Tibial artery (tissue), 4 donors: ENCODE data around the gene CHMP2A.
A peak's percentile ranks its signal among the peaks of the same experiment; 100 is the strongest.

Experiments
- DNase-seq, 2 donors: peaks; one replicate each; pipeline ENCODE4 v3.0.0-alpha.2; 2019
- H3K27ac ChIP-seq, 2 donors: fragments of 200-600 bp; sonication (generic) in 1 of 2; 1 replicate in 1 of 2; 2 replicates in 1 of 2; pipeline ENCODE4 v1.5.1; 2018 to 2019; ENCODE audit warnings: mild to moderate bottlenecking in 1 of 2
- H3K27me3 ChIP-seq, 2 donors: fragments of 200-600 bp; sonication (generic) in 1 of 2; one replicate each; pipeline versions ENCODE4 v1.5.1 to v1.6.0; 2016 to 2019
- H3K36me3 ChIP-seq, 3 donors: fragments of 200-600 bp; sonication (generic) in 2 of 3; one replicate each; pipeline ENCODE4 v1.5.1; 2016 to 2019; ENCODE audit warnings: mild to moderate bottlenecking in 2 of 3
- H3K4me1 ChIP-seq, 4 donors: fragments of 200-600 bp; sonication (generic) in 2 of 4; 1 replicate in 3 of 4; 2 replicates in 1 of 4; pipeline ENCODE4 v1.5.1; 2016 to 2019
- H3K4me3 ChIP-seq, 2 donors: fragments of 200-600 bp; sonication (generic) in 1 of 2; 1 replicate in 1 of 2; 2 replicates in 1 of 2; pipeline ENCODE4 v1.5.1; 2018 to 2019; ENCODE audit warnings: mild to moderate bottlenecking in 2 of 2
- H3K9me3 ChIP-seq, 3 donors: fragments of 200-600 bp; sonication (generic) in 1 of 3; one replicate each; pipeline ENCODE4 v1.5.1; 2016 to 2019
- CTCF ChIP-seq, 2 experiments: fragments of 200-600 bp in 1 of 2; fragments of 450-650 bp in 1 of 2; IDR thresholded peaks; one replicate each; pipeline ENCODE4 v1.5.1; 2017 to 2019; ENCODE audit warnings: antibody characterized with exemption in 2 of 2, mild to moderate bottlenecking in 1 of 2, moderate library complexity in 1 of 2
- intact Hi-C: fragments of 100-400 bp; cut with DNase I; formaldehyde crosslinking; loops from one replicate; pipeline ENCODE4 v1.15.0; 2023; ENCODE audit warnings: low total_unique reads

The CHMP2A gene

DNA sequence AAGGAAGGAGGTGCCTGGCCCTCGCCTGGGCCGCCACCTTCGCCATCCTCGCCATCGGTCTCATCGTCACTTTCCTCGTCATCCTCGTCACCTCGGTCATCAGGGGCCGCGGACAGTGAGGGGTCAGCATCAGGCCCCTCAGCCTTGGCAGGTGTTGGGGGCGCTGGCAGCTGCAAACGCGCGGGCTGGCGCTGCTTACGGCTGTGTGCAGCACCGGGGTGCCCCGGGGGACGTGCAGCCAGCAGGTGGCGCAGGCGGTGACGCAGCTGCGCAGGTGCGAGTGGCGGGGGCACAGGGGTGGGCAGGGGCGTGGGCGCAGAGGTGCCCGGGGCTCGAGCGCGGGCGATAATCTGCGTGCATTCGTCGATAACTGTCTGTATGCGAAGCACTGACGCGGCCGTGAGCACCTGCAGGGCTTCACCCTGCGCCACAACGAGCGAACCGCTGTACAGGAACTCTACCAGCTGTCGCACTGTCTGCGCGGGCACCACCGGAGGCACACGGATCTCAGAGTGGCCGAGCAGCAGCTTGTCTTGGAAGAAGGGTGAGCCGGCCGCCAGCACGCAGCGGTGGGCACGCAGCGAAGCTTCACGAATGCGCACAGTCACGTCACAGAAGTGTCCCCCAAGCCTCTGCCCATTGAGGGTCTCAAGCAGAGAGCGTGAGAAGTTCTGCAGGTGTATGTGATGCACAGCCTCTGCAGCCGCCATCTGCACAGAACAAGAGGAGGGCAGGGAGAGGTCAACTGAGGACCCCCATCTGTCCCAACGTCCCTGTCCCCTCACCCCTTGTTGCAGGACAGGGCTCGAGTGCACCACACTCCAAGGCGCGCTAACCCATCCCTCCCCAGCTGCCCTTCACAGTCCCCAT is 37.7 kb downstream of the CHMP2A start:
- H3K27me3 ChIP-seq, result no peaks in the 10 kb centered on the region
- intact Hi-C loops, result loop anchor here (5.0 kb wide), 1 partner anchor 40 kb away; the partner anchor contains the start of gene ZNF446
- no peak for DNase-seq
- peaks cover 16 to 64% (median 45%) of the 10 kb centered on the region in 4 donors for H3K4me1 ChIP-seq
- H3K36me3 ChIP-seq, result peaks cover 15 to 25% (median 17%) of the 10 kb centered on the region in 3 donors
- no peak for TF ChIP-seq CTCF (IDR thresholded peaks at IDR 0.05)
- H3K27ac ChIP-seq, result no peak overlapping the region
- no peaks in the 10 kb centered on the region for H3K9me3 ChIP-seq
- H3K4me3 ChIP-seq, result no peak overlapping the region

- Histone ChIP-seq H3K27me3 (no peaks in the 10 kb centered on the region), H3K36me3 (peaks cover 15 to 25% (median 17%) of the 10 kb centered on the region in 3 donors), H3K27ac (no peak overlapping the region), H3K4me1 (peaks cover 16 to 64% (median 45%) of the 10 kb centered on the region in 4 donors), H3K4me3 (no peak overlapping the region), H3K9me3 (no peaks in the 10 kb centered on the region)
- intact Hi-C loops, result loop anchor here (5.0 kb wide), 1 partner anchor 39 kb away; the partner anchor contains the start of gene ZNF446
- no peak for TF ChIP-seq CTCF (IDR thresholded peaks at IDR 0.05)
- DNase-seq, result no peak
These were observed 38.6 kb downstream of the CHMP2A start for GRCh38 chr19:58516246-58516836.

- Histone ChIP-seq H3K27ac (no peak overlapping the region), H3K36me3 (peaks cover 15 to 29% (median 17%) of the 10 kb centered on the region in 3 donors), H3K4me3 (no peak overlapping the region), H3K27me3 (no peaks in the 10 kb centered on the region), H3K9me3 (no peaks in the 10 kb centered on the region), H3K4me1 (peaks cover 16 to 59% (median 41%) of the 10 kb centered on the region in 4 donors)
- TF ChIP-seq CTCF (IDR thresholded peaks at IDR 0.05), result no peak
- DNase-seq, result no peak
- intact Hi-C loops, result loop anchor here (5.0 kb wide), 1 partner anchor 38 kb away; the partner anchor contains the start of gene ZNF446
These were observed 39.6 kb downstream of the CHMP2A start for GRCh38 chr19:58515259-58515658.

DNA sequence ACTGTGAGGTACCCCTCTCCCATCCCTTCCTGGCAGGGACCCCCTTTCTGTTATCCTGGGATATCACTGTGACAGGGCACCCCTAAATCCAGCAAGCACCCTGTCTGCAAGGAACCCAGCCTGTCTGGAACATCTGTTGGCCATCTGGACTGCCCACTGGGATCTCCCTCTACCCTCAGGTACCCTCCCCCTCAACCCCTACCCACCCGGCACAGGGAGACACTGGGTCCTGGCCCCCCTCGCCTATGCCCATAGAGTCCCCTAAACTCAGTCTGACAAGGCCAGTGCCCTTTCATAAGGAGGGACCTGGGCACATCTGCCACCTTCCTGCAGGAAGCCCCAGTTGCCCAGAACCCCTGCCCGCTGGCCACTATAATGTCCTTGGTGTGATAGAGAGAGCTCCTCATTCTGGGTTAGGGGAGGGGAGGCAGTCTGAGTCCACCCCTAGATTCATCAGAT is 40.3 kb downstream of the CHMP2A start:
- H3K27me3 ChIP-seq, result no peaks in the 10 kb centered on the region
- DNase-seq, result no peak
- no peaks in the 10 kb centered on the region for H3K9me3 ChIP-seq
- H3K4me1 ChIP-seq, result peaks cover 16 to 55% (median 38%) of the 10 kb centered on the region in 4 donors
- intact Hi-C loops, result loop anchor here (5.0 kb wide), 1 partner anchor 37 kb away; the partner anchor contains the start of gene ZNF446
- TF ChIP-seq CTCF (IDR thresholded peaks at IDR 0.05), result no peak
- peaks cover 15 to 31% (median 17%) of the 10 kb centered on the region in 3 donors for H3K36me3 ChIP-seq
- peak overlapping the region; percentile 24 to 48 for H3K27ac ChIP-seq
- H3K4me3 ChIP-seq, result peak overlapping the region in 1 of 2 donors; percentile 45

- Histone ChIP-seq H3K27ac (peak overlapping the region; percentile 24 to 48), H3K9me3 (no peaks in the 10 kb centered on the region), H3K27me3 (no peaks in the 10 kb centered on the region), H3K4me3 (peak overlapping the region; percentile 41 to 45), H3K4me1 (peaks cover 16 to 55% (median 38%) of the 10 kb centered on the region in 4 donors), H3K36me3 (peaks cover 15 to 31% (median 17%) of the 10 kb centered on the region in 3 donors)
- peak; percentile 51 to 84 for DNase-seq
- intact Hi-C loops, result no loop called here
- TF ChIP-seq CTCF (IDR thresholded peaks at IDR 0.05), result peak; percentile 72 to 73
These were observed 41.0 kb downstream of the CHMP2A start for GRCh38 chr19:58513694-58514563.
